ENCODE data around the gene HIVEP1.

DNA sequence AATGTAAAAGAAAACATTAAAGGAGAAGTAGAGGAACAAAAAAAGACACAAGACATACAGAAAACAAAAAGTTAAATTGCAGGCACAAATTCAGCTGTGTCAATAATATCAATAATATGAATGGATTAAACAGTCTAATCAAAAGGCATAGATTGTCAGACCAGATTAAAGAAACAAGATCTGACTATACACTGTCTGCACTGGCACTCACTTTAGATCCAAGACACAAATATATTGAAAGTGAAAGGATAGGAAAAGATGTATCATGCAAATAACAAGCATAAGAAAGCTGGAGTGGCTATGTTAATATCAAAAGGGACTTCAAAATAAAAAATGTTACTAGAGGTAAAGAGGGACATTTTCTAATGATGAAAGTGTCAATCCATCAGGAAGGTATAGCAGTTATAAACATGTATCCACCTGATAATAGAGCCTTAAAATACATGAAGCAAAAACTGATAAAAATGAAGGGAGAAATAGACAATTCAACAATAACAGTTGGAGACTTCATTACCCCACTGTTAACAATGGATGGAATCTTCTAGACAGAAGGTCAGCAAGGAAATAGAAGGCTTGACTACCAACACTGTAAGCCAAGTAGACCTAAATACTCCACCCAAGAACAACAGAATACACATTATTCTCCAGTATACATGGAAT, 89.7 kb downstream of the HIVEP1 start:
- TF ChIP-seq ELF4 (IDR thresholded peaks at IDR 0.05), result no peak
- TF ChIP-seq ZNF384 (IDR thresholded peaks at IDR 0.05), result no peak
